ENCODE measurements around the gene BEAN1.
"Not testable (repeated sequence)": the region's sequence is repeated elsewhere in the genome, so short reads cannot be mapped to it uniquely, and the experiment has no call there.

The BEAN1 gene

DNA sequence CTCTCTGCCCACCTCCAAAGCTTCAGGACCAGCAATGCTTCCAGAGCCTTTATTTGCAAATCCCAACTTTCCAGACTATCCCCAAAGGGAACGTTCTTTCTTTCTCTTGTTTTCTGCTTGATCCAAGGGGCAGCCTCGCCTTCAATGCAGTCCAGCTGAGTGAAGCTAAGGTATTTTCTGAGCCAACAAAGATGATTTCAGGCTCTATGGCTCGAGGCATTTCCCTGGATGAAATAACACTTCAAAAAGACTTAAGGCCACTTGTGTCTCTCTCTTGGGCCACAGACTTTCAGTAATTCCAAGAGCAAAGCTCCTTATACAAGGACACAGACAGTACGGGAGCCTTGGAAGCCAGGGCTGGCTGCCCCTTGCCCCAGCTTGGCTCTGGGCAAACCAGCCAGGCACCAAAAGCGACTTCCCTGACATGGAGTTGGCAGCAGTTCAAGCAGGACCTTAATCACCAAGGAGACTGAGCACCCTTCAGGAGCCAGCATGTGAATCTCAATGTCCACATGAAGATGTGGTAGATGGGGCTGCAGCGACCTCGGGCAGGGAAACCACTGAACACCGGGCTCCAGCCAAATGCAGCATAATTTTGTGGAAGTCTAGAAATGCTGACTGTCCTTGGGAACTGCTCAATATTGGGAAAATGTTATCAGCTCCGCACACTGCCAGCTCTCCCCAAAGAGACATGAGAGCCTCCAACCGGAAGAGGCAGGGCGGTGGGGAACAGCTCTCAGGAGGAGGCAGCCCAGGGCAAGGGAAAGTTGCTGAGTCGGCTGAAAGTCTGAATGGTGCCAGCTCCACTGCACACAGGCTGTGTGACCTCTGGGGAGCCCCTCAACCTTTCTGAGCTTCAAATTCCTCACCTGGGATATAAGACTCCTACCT lies 83.9 kb downstream of the BEAN1 start:
- no peak for DNase-seq

DNA sequence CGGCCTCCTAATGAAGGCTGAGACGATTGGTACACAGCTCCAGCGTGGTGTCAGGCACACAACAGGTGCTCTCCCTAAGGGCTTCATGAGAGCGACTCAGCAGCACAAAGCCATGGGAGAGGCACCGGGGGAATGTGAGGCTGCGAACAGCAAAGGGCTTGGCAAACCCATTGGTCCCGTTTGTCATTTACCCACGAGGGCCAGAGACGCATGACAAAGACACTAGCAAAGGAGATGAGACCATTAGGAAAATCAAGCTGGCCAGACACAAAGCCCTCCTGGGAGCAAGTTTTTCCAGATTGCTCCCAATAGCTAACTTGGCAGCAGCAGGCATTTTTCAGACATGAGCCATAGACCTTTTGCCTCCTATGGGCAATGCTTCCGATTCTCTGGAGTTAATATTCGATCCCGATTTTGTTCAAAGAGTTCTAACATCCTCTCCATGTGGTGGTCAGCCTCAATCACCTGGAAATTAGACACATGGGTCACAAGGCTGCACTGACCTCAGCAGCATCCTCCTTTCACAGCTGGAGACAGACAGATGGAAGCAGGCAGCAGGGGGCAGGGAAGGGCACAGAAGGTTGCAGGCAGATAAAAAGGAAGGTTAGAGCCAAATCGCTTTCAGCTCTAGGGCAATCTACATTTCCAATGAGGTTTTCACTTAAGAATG lies 84.6 kb downstream of the BEAN1 start:
- peak; percentile 74 for DNase-seq

DNA sequence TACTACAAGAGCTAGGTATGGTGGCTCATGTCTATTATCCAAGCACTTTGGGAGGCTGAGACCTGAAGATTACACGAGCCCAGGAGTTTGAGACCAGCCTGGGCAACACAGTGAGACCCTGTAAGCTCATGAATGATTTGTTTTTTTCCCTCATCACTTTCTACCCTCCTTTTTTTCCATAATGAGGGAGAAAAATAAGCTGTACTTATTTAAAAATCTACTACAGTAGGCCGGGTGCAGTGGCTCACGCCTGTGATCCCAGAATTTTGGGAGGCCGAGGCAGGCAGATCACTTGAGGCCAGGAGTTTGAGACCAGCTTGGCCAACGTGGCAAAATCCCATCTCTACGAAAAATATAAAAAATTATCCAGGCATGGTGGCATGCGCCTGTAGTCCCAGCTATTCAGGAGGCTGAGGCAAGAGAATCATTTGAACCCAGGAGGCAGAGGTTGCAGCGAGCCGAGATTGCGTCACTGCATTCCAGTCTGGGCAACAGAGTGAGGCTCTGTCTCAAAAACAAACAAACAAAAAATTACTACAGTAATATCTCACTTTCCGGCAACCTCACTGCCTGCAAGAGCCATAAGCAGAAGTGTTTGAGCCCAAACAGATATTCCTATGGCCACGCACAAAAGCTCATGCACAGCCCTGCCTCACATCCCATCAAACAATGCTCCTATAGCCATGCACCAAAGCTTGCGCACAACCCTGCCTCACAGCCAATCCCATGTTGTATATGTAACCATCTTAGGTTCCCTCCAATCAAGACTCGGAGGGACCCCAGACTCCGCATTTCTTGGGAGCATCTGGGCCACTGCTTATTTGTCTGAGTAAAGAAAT lies 85.4 kb downstream of the BEAN1 start:
- peak; percentile 70 for DNase-seq

GRCh38 chr16:66513111-66513723 lies 86.1 kb downstream of the BEAN1 start:
- DNase-seq = no peak

DNA sequence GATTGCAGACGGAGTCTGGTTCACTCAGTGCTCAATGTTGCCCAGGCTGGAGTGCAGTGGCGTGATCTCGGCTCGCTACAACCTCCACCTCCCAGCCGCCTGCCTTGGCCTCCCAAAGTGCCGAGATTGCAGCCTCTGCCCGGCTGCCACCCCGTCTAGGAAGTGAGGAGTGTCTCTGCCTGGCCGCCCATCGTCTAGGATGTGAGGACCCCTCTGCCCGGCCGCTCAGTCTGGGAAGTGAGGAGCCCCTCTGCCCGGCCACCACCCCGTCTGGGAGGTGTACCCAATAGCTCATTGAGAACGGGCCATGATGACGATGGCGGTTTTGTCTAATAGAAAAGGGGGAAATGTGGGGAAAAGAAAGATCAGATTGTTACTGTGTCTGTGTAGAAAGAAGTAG lies 87.3 kb downstream of the BEAN1 start:
- not testable (repeated sequence) for DNase-seq

GRCh38 chr16:66514980-66515595 lies 88.0 kb downstream of the BEAN1 start:
- DNase-seq = not testable (repeated sequence)

DNA sequence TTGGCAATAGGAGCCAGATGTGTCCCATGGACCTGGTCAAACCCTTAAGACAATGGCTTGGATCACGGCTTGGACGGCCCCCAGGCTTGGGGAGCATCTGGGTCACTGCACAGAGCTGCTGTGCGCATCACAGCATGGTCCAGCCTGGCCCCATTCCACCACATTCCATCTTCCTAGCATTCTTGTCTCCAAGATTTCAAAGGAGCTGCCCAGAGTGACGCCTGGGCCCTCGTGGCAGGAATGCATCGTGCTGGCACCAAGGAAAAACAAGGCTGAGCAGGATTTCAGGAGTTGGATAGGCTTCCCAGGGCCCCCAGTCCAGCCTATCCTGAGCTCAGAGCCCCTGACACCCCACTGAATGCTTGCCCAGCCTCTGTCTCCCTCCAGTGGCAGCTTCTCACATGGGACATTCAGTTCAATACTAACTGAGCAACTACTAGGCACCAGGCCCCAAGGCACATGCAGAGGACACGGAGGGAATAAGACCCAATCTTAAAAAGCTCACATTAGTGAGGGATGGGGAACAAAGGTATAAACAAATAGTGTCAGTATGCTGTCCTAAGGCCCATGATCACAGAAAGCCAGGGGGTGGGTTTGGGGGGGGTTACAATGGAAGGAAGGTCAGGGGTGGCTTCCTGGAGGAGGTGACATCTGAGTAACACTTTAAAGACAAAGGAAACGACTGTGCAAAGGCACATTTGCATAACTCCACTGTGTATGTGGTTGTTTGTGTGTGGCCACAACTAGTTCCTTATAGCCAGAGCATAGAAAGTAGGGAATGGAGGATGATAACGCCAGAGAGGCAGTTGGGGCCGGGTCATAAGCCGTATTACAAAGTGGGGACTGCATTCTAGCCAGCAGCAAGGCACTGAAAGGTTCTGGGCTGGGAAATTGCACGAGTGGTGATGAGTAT lies 88.8 kb downstream of the BEAN1 start:
- peak; percentile 53 for DNase-seq

DNA sequence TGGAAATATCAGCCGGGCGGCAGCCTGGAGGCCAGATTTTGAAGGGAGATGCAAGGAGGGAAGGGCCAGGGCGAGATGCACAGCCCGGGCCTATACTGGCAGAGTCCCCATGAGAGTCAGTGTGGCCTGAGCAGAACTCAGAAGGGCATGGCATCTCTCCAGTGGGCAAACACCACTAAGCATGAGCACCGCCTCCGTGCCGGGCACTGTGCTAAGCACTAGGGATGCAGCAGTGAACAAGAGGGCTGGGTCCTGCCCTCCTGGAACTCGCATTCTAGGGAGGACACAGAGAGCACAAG lies 89.4 kb downstream of the BEAN1 start:
- no peak for DNase-seq

DNA sequence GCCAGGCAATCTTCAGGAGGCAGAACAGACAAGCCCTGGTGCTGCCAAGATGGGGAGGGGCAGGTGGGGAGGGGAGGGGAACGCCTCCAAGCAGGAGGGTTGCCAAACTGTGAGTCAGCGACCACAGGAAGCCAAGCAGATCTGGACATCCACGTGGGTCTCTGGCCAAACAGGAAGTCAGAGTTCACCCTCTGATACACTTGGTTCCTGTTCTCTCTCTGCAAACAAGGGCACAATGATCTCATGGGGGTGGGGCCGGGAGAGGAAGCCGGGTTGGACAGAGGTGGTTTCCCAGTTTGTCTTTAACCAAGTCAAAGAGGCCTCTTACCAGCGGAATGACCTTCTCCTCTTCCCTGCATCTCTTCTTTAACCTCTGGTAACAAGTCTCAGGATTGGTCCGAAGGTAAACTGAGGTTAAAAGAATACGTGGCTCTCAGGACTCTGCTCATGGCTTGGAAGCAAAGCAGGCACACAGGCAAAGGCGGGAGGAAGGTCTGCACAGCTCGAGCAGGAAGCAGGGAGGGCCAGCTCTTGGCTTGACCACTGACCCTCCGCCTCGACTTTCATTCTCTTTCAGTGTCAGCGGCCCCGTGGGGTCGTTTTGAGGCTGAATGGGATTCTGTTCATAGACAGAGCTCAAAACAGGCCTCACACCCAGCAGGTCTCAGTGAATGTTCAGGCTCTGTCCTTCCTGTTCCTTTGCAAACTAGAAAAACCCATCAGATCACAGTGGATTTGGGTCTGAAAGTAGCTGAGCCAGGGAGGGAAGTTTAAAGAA lies 89.9 kb downstream of the BEAN1 start:
- peak; percentile 97 for DNase-seq

- DNase-seq = no peak
These were observed 90.6 kb downstream of the BEAN1 start for GRCh38 chr16:66517586-66518263.

- DNase-seq = no peak
These were observed 92.6 kb downstream of the BEAN1 start for GRCh38 chr16:66519482-66520373.

DNA sequence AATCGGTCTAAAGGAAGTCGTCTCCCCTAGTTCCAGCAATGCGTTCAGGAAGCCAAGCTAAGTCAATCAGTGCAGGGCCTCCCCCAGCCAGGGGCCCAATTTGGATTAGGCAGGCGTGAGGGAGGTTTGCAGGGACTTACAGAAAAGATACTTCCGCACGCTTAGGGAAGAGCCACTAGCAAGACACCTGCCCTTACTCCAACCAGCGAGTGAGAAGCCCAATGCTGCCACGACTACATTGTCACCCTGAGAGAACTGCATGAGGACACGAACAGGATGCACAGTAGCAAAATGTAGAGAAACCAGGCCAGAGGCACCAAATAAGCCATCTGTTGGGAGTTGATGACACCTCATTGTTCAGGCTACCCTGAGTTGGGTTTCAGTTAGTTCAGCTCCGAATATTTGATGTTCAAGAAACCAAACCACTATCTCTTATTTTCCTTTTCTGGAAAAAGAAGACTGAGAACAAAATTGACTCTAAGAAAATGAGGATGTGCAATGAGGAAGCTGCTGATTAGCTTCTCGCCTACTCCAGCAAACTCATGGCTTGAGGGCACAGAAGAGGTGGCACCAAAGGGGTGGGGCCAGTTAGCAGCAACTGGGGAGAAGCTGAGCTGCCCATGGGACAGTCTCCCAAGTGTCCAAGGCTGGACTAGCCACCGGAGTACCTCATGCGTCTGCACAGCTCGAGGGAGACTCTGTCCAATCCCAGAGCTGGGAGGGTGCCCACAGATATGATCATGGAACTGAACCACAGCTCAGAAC lies 93.5 kb downstream of the BEAN1 start:
- no peak for DNase-seq

GRCh38 chr16:66521252-66521713 lies 94.2 kb downstream of the BEAN1 start:
- DNase-seq = no peak

GRCh38 chr16:66521951-66522771 lies 95.1 kb downstream of the BEAN1 start:
- DNase-seq = peak; percentile 50

GRCh38 chr16:66522816-66523590 lies 95.9 kb downstream of the BEAN1 start:
- DNase-seq = no peak

DNA sequence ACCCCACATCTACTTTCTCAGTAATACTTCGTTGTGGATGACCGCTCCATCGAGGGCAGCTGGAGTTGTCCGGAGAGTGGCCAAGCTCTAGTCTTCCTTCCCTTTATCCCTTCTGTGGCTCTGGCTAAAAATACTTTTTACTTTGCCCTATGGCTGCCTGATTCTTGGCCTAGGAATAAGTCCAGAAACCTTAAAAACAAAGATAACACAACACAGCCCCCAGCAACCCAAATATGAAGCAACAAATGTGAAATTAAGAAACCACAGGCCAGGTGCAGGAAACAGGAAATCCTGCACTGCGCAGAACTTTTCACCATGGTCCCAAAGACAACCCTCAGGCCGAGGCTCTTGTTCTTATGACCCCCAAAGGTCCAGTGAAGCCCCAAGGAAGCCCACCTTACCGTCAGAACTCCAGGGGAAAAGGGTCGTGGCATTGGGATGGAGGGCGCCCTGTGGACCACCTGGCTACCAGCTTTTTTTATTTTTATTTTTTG lies 96.8 kb downstream of the BEAN1 start:
- DNase-seq = no peak
